Neural cell (in vitro differentiated cells): ENCODE measurements around the gene MME. TPM values are rescaled to one million over a fixed set of nuclear protein-coding genes. Genes with fewer than 3 reads are reported as not detected.

Experiments used
- H2AFZ ChIP-seq: fragments of 200-600, 300-800 bp; sonication (generic), shearing (Covaris generic); 2 replicates; pipeline ENCODE4 v1.6.0; 2014; ENCODE audit warnings: low read depth, mild to moderate bottlenecking, antibody characterized with exemption, low read length, moderate library complexity
- H3F3A ChIP-seq: fragments of 200-600 bp; shearing (Covaris generic); 2 replicates; pipeline ENCODE4 v1.6.1; 2016; ENCODE audit warnings: mild to moderate bottlenecking, moderate library complexity, mixed read lengths, antibody characterized with exemption, low read length; ENCODE audit not compliant: insufficient read depth, poor library complexity, severe bottlenecking
- H3K27ac ChIP-seq: fragments of 200-600, 300-800 bp; sonication (generic), shearing (Covaris generic); 2 replicates; pipeline ENCODE4 v1.5.1; 2014; ENCODE audit warnings: mild to moderate bottlenecking, low read length, moderate library complexity
- H3K27me3 ChIP-seq: fragments of 300-800, 200-600 bp; sonication (generic), shearing (Covaris generic); 2 replicates; pipeline ENCODE4 v1.6.0; 2014; ENCODE audit warnings: mild to moderate bottlenecking, low read depth, low read length, moderate library complexity; ENCODE audit not compliant: insufficient read depth
- H3K36me3 ChIP-seq: fragments of 300-800, 200-600 bp; sonication (generic), shearing (Covaris generic); 2 replicates; pipeline ENCODE4 v1.5.1; 2014; ENCODE audit warnings: mild to moderate bottlenecking, antibody characterized with exemption, low read length, moderate library complexity; ENCODE audit not compliant: insufficient read depth
- H3K4me2 ChIP-seq: fragments of 300-800, 200-600 bp; sonication (generic), shearing (Covaris generic); 2 replicates; pipeline ENCODE4 v1.6.0; 2014; ENCODE audit warnings: mild to moderate bottlenecking, low read length
- H3K4me3 ChIP-seq: fragments of 300-800, 200-600 bp; sonication (generic), shearing (Covaris generic); 2 replicates; pipeline ENCODE4 v1.5.1; 2014; ENCODE audit warnings: mild to moderate bottlenecking, low read length, moderate library complexity
- H3K79me2 ChIP-seq: fragments of 200-600 bp; shearing (Covaris generic); replicated peaks from 2 replicates; pipeline ENCODE4 v1.6.0; 2014; ENCODE audit warnings: mild to moderate bottlenecking, low read length, moderate library complexity; ENCODE audit not compliant: insufficient read depth
- H3K9ac ChIP-seq: fragments of 300-800, 200-600 bp; sonication (generic), shearing (Covaris generic); 2 replicates; pipeline ENCODE4 v1.6.1; 2016; ENCODE audit warnings: mild to moderate bottlenecking, low read length, mixed read lengths
- H3K9me2 ChIP-seq: fragments of 200-600 bp; shearing (Covaris generic); 2 replicates; pipeline ENCODE4 v1.6.1; 2016; ENCODE audit warnings: mild to moderate bottlenecking, low read length, mixed read lengths; ENCODE audit not compliant: insufficient read depth
- H3K9me3 ChIP-seq: fragments of 200-600, 300-800 bp; sonication (generic), shearing (Covaris generic); 2 replicates; pipeline ENCODE4 v1.6.1; 2016; ENCODE audit warnings: mild to moderate bottlenecking, mixed run types, low read length, moderate library complexity, mixed read lengths
- H4K20me1 ChIP-seq: fragments of 200-600 bp; shearing (Covaris generic); 2 replicates; pipeline ENCODE4 v1.6.1; 2016; ENCODE audit warnings: mild to moderate bottlenecking, mixed run types; ENCODE audit not compliant: insufficient read depth
- CTCF ChIP-seq: fragments of 450-650 bp; IDR thresholded peaks from 2 replicates; pipeline ENCODE4 v1.5.1; 2014; ENCODE audit warnings: antibody characterized with exemption, mild to moderate bottlenecking, moderate library complexity; ENCODE audit not compliant: poor library complexity, severe bottlenecking
- EP300 ChIP-seq: fragments of 450-650 bp; conservative IDR thresholded peaks from 2 replicates; pipeline ENCODE4 v1.6.1; 2014; ENCODE audit warnings: antibody characterized with exemption, mild to moderate bottlenecking, moderate library complexity; ENCODE audit not compliant: poor library complexity, severe bottlenecking
- EZH2 ChIP-seq: fragments of 200-600, 300-800 bp; shearing (Covaris generic), sonication (generic); IDR thresholded peaks from 2 replicates; pipeline ENCODE4 v1.6.1; 2014; ENCODE audit warnings: antibody characterized with exemption, low read length, borderline replicate concordance, mild to moderate bottlenecking; ENCODE audit not compliant: insufficient read depth, poor library complexity, severe bottlenecking
- MXI1 ChIP-seq: fragments of 450-650 bp; conservative IDR thresholded peaks from 2 replicates; pipeline ENCODE4 v1.6.1; 2014; ENCODE audit warnings: antibody characterized with exemption, mild to moderate bottlenecking; ENCODE audit not compliant: poor library complexity, severe bottlenecking
- POLR2AphosphoS5 ChIP-seq: IDR thresholded peaks from 2 replicates; pipeline ENCODE4 v1.6.1; 2012
- RAD21 ChIP-seq: fragments of 450-650 bp; conservative IDR thresholded peaks from 2 replicates; pipeline ENCODE4 v1.6.1; 2014; ENCODE audit warnings: antibody characterized with exemption, mild to moderate bottlenecking, moderate library complexity
- REST ChIP-seq: IDR thresholded peaks from 2 replicates; pipeline ENCODE4 v1.6.1; 2012; ENCODE audit warnings: borderline replicate concordance
- SMC3 ChIP-seq: fragments of 450-650 bp; conservative IDR thresholded peaks from 2 replicates; pipeline ENCODE4 v1.6.1; 2014; ENCODE audit warnings: antibody characterized with exemption, mild to moderate bottlenecking, moderate library complexity; ENCODE audit not compliant: poor library complexity
- TAF1 ChIP-seq: IDR thresholded peaks from 2 replicates; pipeline ENCODE4 v1.6.1; 2012; ENCODE audit warnings: low read depth
- polyA plus RNA-seq: library from polyadenylated mRNA; depleted of rRNA; stranded (reverse); fragments of >200 nt; gene quantifications from 2 replicates; pipeline ENCODE4 v1.2.3, GENCODE V29; 2014

Gene MME
- polyA plus RNA-seq, 1 donor from 2014 or later = 0.54 TPM

- Histone ChIP-seq H3F3A (no peaks in the 10 kb centered on the region), H3K4me2 (no peak overlapping the region), H3K4me3 (no peak overlapping the region), H3K27me3 (no peaks in the 10 kb centered on the region), H4K20me1 (no peaks in the 10 kb centered on the region), H2AFZ (no peak overlapping the region), H3K9ac (no peak overlapping the region), H3K9me3 (no peaks in the 10 kb centered on the region), H3K9me2 (no peaks in the 10 kb centered on the region), H3K36me3 (no peaks in the 10 kb centered on the region), H3K27ac (no peak overlapping the region), H3K79me2 (no peaks in the 10 kb centered on the region)
- no peak for TF ChIP-seq REST
- TF ChIP-seq MXI1 = no peak
- TF ChIP-seq CTCF = no peak
- TF ChIP-seq EP300 = no peak
- no peak for TF ChIP-seq SMC3
- TF ChIP-seq RAD21 = no peak
- no peak for TF ChIP-seq EZH2
- no peak for TF ChIP-seq TAF1
- TF ChIP-seq POLR2AphosphoS5 = no peak
Observed at GRCh38 chr3:155182467-155182866, 102.3 kb downstream of the MME start.

- Histone ChIP-seq H3K9ac (no peak overlapping the region), H4K20me1 (no peaks in the 10 kb centered on the region), H2AFZ (no peak overlapping the region), H3K9me2 (no peaks in the 10 kb centered on the region), H3K36me3 (no peaks in the 10 kb centered on the region), H3K4me2 (no peak overlapping the region), H3K4me3 (no peak overlapping the region), H3F3A (no peaks in the 10 kb centered on the region), H3K9me3 (no peaks in the 10 kb centered on the region), H3K79me2 (no peaks in the 10 kb centered on the region), H3K27ac (no peak overlapping the region), H3K27me3 (no peaks in the 10 kb centered on the region)
- TF ChIP-seq RAD21 (no peak), EZH2 (no peak), POLR2AphosphoS5 (no peak), MXI1 (no peak), CTCF (no peak), EP300 (no peak), TAF1 (no peak), REST (no peak), SMC3 (no peak)
Observed at GRCh38 chr3:155184011-155184410, 103.9 kb downstream of the MME start.
